Psoas muscle (tissue), 8 donors: ENCODE results near the gene DAZL. TPM values are rescaled to one million over a fixed set of nuclear protein-coding genes. Genes with fewer than 3 reads are reported as not detected.

Source experiments
- ATAC-seq, 4 donors: fragments of 200-7000 bp; cut with Tn5 transposase; one replicate each; pipeline ENCODE4 v1.9.1; 2020; ENCODE audit warnings: moderate library complexity in 3 of 4, mild to moderate bottlenecking in 2 of 4
- DNase-seq, 2 donors: peaks; one replicate each; pipeline ENCODE4 v3.0.0-alpha.2; 2020
- H3K27ac ChIP-seq: fragments of 200-600 bp; one replicate; pipeline ENCODE4 v1.8.0; 2022
- H3K27me3 ChIP-seq, 3 donors: fragments of 200-600 bp in 1 of 3; one replicate each; pipeline versions ENCODE4 v1.6.1 to v1.8.0; 2013 to 2022; ENCODE audit warnings: low read length in 2 of 3, mild to moderate bottlenecking in 2 of 3, moderate library complexity in 1 of 3; ENCODE audit not compliant: insufficient read depth in 3 of 3
- H3K36me3 ChIP-seq, 2 donors: fragments of 200-600 bp in 1 of 2; one replicate each; pipeline versions ENCODE4 v1.6.1 to v1.8.0; 2013 to 2022; ENCODE audit warnings: low read depth in 1 of 2, mild to moderate bottlenecking in 1 of 2, moderate library complexity in 1 of 2; ENCODE audit not compliant: insufficient read depth in 1 of 2
- H3K4me1 ChIP-seq: fragments of 200-600 bp; one replicate; pipeline ENCODE4 v1.8.0; 2022
- H3K4me3 ChIP-seq: fragments of 200-600 bp; one replicate; pipeline ENCODE4 v1.8.0; 2022; ENCODE audit warnings: mild to moderate bottlenecking
- H3K9me3 ChIP-seq: fragments of 200-600 bp; one replicate; pipeline ENCODE4 v1.8.0; 2022
- WGBS, 3 donors: extraction: QIAGEN DNeasy Blood & Tissue Kit; methylation state at CpG; one replicate each; pipeline versions ENCODE4 v1.1.6 to v1.1.7; 2013; 5-methylcytosine and 5-hydroxymethylcytosine counted together
- intact Hi-C, 2 donors: fragments of 100-400 bp; cut with DNase I; formaldehyde crosslinking; loops; one replicate each; pipeline versions ENCODE4 v1.11.0 to v1.14.2; 2022
- polyA plus RNA-seq, 3 donors: library from polyadenylated mRNA; stranded (reverse); fragments of 200-250 nt; gene quantifications; one replicate each; pipeline ENCODE4 v1.2.3, GENCODE V29; 2013
- total RNA-seq, 4 donors: library from RNA; stranded (reverse); fragmentation: NEBNext Ultra II Directional in 2 of 4; extraction: Animal tissue kit (Norgen Biotek cat#: 25700) in 2 of 4; gene quantifications; one replicate each; pipeline versions ENCODE4 v1.2.1 to v1.2.4, GENCODE V29; 2021 to 2023
- TF ChIP-seq, protein P1 (sequence below): fragments of 200-600 bp; IDR thresholded peaks from one replicate; pipeline ENCODE4 v1.8.0; 2022; ENCODE audit warnings: antibody characterized with exemption
- donor health status: healthy with polysubstance abuse.
- donor health status: DM: no; HTN: no; CAD: no; lungs with moderate emphysema.
- donor health status: Bipolar disorder and iron deficiency.
- donor health status: healthy.
- donor health status: DM: yes; HTN: yes; CAD: no.
- donor health status: DM: no; HTN: no; CAD: no.
- donor health status: DM: no; HTN: no; CAD: no.
- donor health status: DM: yes; HTN: yes; CAD: no.

Gene DAZL
- total and polyA plus RNA-seq, 7 donors, result not detected

- DNase-seq, result no peak
- Histone ChIP-seq H3K27me3 (no peaks in the 10 kb centered on the region), H3K9me3 (no peaks in the 10 kb centered on the region), H3K4me3 (no peak overlapping the region), H3K4me1 (no peaks in the 10 kb centered on the region), H3K27ac (no peak overlapping the region), H3K36me3 (no peaks in the 10 kb centered on the region)
- no peak for ATAC-seq
- TF ChIP-seq, protein P1, sequence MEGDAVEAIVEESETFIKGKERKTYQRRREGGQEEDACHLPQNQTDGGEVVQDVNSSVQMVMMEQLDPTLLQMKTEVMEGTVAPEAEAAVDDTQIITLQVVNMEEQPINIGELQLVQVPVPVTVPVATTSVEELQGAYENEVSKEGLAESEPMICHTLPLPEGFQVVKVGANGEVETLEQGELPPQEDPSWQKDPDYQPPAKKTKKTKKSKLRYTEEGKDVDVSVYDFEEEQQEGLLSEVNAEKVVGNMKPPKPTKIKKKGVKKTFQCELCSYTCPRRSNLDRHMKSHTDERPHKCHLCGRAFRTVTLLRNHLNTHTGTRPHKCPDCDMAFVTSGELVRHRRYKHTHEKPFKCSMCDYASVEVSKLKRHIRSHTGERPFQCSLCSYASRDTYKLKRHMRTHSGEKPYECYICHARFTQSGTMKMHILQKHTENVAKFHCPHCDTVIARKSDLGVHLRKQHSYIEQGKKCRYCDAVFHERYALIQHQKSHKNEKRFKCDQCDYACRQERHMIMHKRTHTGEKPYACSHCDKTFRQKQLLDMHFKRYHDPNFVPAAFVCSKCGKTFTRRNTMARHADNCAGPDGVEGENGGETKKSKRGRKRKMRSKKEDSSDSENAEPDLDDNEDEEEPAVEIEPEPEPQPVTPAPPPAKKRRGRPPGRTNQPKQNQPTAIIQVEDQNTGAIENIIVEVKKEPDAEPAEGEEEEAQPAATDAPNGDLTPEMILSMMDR, result no peak
- 87 to 90% (median 90%) methylated on average over 4 of the region's 4 CpGs for WGBS, 3 donors
- intact Hi-C loops, result no loop called here
Measured at GRCh38 chr3:16616083-16616482, 10.9 kb upstream of the DAZL start.

- TF ChIP-seq, protein P1, result no peak
- H3K4me3 ChIP-seq, result no peak overlapping the region
- 70 to 85% (median 81%) methylated on average over 6 of the region's 6 CpGs for WGBS, 3 donors
- no peaks in the 10 kb centered on the region for H3K27me3 ChIP-seq
- intact Hi-C loops, result no loop called here
- H3K27ac ChIP-seq, result no peak overlapping the region
- H3K36me3 ChIP-seq, result no peaks in the 10 kb centered on the region
- ATAC-seq (no peak), DNase-seq (no peak)
- no peaks in the 10 kb centered on the region for H3K4me1 ChIP-seq
- H3K9me3 ChIP-seq, result no peaks in the 10 kb centered on the region
Measured at GRCh38 chr3:16614033-16615031, 9.1 kb upstream of the DAZL start.

DNA sequence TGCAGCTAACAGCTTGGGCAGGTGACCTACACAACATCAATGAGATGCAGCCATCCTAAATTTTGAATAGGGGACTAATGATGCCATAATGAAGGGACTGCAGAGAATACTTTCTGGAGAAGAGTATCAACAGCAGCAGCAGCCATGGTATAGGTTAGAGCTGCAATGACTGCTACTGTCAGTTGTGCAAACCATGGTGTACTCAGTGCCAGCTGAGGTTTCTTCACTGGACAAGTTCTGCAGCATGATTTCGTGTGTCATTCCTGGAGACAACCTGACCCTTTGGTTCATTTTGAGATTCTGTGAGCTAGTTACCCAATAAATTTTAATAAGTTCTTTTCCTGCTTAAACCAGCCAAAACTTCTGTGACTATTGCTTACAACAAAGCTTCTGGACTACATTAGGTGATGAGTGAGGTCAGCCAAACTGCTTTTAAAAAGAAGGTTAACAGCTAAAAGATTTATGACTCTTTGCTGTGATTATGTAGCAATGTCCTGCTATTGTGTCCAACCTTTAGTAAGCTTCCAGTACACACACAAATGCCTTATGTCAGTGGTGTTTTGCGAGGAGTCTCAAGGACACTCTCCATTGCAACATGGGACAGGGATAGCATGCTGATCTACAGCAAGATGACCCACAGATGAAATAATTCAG is 4.8 kb upstream of the DAZL start:
- ATAC-seq (peak in 2 of 4 donors; percentile 89 to 92), DNase-seq (no peak)
- WGBS, 3 donors, result 35 to 40% (median 37%) methylated on average over 2 of the region's 2 CpGs
- H3K4me1 ChIP-seq, result no peaks in the 10 kb centered on the region
- intact Hi-C loops, result loop anchor here in 1 of 2 donors (10.0 kb wide), 2 partner anchors 235 to 535 kb away; no protein-coding TSS in a partner anchor
- H3K27ac ChIP-seq, result no peak overlapping the region
- no peaks in the 10 kb centered on the region for H3K36me3 ChIP-seq
- H3K9me3 ChIP-seq, result no peaks in the 10 kb centered on the region
- TF ChIP-seq, protein P1, result no peak
- no peak overlapping the region for H3K4me3 ChIP-seq
- H3K27me3 ChIP-seq, result no peaks in the 10 kb centered on the region

DNA sequence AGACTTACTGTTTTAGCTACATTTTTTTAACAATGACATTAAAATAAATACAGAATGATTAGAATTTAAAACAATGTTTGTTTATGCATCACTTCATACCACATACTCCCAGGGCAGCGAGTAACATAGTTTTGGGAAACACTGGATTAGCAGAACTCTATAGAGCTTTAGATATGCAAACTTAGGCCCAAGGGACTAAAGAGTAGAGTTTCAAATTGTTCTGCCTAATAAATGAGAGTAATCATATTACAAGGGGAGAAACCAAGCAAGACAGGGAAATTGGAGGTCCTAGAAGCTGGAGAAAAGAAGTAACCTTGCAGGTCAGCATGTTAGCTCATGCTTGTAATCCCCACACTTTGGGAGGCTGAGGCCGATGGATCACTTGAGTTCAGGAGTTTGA is 3.6 kb upstream of the DAZL start:
- no peaks in the 10 kb centered on the region for H3K27me3 ChIP-seq
- H3K36me3 ChIP-seq, result no peaks in the 10 kb centered on the region
- DNase-seq, result no peak
- no peak overlapping the region for H3K4me3 ChIP-seq
- intact Hi-C loops, result loop anchor here in 1 of 2 donors (10.0 kb wide), 2 partner anchors 236 to 536 kb away; no protein-coding TSS in a partner anchor
- no peaks in the 10 kb centered on the region for H3K4me1 ChIP-seq
- no peaks in the 10 kb centered on the region for H3K9me3 ChIP-seq
- no peak overlapping the region for H3K27ac ChIP-seq
- 71 to 85% (median 72%) methylated on average over 2 of the region's 2 CpGs for WGBS, 3 donors
- no peak for ATAC-seq
- TF ChIP-seq, protein P1, result no peak
